Measurements from ENCODE around the gene AP1S3.

Gene AP1S3

DNA sequence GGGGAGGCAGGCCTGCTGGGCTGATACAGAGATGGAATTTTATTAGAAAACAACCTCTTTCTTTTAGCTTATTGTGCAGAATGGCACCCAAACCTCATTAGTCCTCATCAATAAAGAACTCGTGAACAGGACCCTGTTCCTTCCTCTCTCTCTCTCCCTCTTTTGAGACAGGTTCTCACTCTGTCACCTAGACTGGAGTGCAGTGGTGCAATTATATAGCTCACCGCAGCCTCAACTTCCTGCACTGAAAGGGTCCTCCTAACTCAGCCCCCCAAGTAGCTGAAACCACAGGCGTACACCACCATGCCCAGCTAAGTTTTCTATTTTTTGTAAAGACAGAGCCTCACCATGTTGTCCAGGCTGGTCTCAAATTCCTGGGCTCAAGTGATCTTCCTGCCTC is 21.7 kb upstream of the AP1S3 start:
- TF ChIP-seq, protein P1, sequence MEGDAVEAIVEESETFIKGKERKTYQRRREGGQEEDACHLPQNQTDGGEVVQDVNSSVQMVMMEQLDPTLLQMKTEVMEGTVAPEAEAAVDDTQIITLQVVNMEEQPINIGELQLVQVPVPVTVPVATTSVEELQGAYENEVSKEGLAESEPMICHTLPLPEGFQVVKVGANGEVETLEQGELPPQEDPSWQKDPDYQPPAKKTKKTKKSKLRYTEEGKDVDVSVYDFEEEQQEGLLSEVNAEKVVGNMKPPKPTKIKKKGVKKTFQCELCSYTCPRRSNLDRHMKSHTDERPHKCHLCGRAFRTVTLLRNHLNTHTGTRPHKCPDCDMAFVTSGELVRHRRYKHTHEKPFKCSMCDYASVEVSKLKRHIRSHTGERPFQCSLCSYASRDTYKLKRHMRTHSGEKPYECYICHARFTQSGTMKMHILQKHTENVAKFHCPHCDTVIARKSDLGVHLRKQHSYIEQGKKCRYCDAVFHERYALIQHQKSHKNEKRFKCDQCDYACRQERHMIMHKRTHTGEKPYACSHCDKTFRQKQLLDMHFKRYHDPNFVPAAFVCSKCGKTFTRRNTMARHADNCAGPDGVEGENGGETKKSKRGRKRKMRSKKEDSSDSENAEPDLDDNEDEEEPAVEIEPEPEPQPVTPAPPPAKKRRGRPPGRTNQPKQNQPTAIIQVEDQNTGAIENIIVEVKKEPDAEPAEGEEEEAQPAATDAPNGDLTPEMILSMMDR (IDR thresholded peaks at IDR 0.05): no peak
- Histone ChIP-seq H3K4me3 (no peak overlapping the region), H3K27me3 (no peaks in the 10 kb centered on the region), H3K27ac (no peak overlapping the region), H3K36me3 (peaks cover 0 to 11% (median 4%) of the 10 kb centered on the region in 3 donors), H3K9me3 (no peaks in the 10 kb centered on the region), H3K4me1 (no peaks in the 10 kb centered on the region)
- intact Hi-C loops (cut with DNase I; ENCODE audit: low total_unique reads): no loop called here
- DNase-seq: no peak

DNA sequence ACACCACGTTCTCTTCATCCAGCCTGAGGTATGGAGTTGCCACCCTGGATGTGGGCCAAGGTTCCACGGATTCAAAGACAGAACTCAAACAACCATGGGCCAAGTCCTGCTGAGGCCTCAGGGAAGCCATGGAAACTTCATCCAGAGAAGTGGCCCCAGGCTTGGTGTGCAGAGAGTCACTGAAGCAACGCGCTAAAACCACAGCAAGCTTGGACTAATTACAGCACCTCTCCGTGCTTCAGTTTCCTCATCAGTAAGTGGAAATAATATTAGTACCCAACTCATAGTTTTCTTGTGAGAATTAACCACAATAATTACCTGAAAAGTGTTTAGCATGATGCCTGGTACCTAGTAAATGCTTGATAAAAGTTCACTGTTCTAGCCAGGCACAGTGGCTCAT is 19.2 kb upstream of the AP1S3 start:
- no peaks in the 10 kb centered on the region for H3K27me3 ChIP-seq
- no peak overlapping the region for H3K4me3 ChIP-seq
- H3K9me3 ChIP-seq: no peaks in the 10 kb centered on the region
- TF ChIP-seq, protein P1 (IDR thresholded peaks at IDR 0.05): no peak
- H3K4me1 ChIP-seq: no peaks in the 10 kb centered on the region
- DNase-seq: no peak
- H3K27ac ChIP-seq: no peak overlapping the region
- peaks cover 9 to 26% (median 11%) of the 10 kb centered on the region in 3 donors for H3K36me3 ChIP-seq
- intact Hi-C loops (cut with DNase I; ENCODE audit: low total_unique reads): no loop called here

DNA sequence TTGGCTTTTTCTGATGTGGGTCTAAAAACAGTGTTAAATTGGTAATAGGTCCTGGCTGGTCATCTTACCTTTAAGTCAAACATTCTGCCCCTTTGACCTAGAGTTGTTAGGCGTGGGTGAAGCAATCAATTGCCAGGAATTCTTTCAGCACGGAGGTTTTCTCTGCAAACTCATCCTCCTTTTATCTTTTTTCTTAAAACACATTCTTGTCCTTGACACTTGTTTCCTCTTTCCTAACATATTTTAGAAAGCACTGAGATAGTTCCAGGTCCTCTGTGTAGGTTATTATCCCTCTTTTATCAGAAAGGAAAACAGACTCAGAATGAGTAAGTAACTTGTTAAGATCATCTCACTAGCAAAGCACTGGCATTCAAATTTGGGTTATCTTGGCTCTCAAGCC is 18.6 kb upstream of the AP1S3 start:
- no peak overlapping the region for H3K27ac ChIP-seq
- TF ChIP-seq, protein P1 (IDR thresholded peaks at IDR 0.05): no peak
- H3K4me3 ChIP-seq: no peak overlapping the region
- no peaks in the 10 kb centered on the region for H3K9me3 ChIP-seq
- H3K27me3 ChIP-seq: no peaks in the 10 kb centered on the region
- H3K4me1 ChIP-seq: no peaks in the 10 kb centered on the region
- peaks cover 9 to 27% (median 12%) of the 10 kb centered on the region in 3 donors for H3K36me3 ChIP-seq
- no peak for DNase-seq
- intact Hi-C loops (cut with DNase I; ENCODE audit: low total_unique reads): no loop called here

DNA sequence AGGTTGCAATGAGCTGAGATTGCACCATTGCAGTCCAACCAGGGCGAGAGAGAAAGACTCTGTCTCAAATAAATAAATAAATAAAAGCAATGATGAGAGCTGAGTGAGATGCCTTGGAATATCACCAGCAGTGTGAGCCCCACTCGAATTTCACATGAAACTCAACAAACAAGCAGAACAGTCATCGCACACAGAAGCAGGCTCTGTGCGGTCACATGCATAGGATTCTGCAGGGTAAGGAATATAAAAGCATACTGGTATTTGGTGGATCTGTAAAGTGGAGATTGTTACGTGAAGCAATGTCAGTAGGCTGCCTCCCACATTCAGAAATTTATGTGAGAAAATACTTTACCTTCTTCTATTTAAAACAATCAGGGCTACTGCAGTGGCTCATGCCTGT is 18.0 kb upstream of the AP1S3 start:
- H3K4me1 ChIP-seq: no peaks in the 10 kb centered on the region
- TF ChIP-seq, protein P1 (IDR thresholded peaks at IDR 0.05): no peak
- no peaks in the 10 kb centered on the region for H3K9me3 ChIP-seq
- H3K36me3 ChIP-seq: peaks cover 9 to 33% (median 12%) of the 10 kb centered on the region in 3 donors
- intact Hi-C loops (cut with DNase I; ENCODE audit: low total_unique reads): no loop called here
- H3K4me3 ChIP-seq: no peak overlapping the region
- no peak overlapping the region for H3K27ac ChIP-seq
- no peaks in the 10 kb centered on the region for H3K27me3 ChIP-seq
- no peak for DNase-seq

DNA sequence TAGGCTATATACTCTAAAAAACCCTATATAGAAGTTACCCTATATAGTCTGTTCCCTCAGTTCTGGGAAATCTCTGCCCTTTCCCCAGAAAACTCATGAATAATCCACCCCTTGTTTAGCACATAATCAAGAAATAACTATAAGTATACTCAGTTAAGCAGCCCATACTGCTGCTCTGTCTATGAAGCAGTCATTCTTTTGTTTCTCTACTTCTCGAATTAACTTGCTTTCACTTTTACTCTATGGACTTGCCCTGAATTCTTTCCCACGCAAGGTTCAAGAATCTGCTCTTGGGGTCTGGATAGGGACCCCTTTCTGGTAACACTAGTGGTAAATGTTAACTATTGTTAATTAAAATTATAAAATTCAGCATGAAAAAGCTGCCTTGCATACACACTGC is 17.4 kb upstream of the AP1S3 start:
- Histone ChIP-seq H3K27ac (no peak overlapping the region), H3K4me1 (no peaks in the 10 kb centered on the region), H3K9me3 (no peaks in the 10 kb centered on the region), H3K4me3 (no peak overlapping the region), H3K27me3 (no peaks in the 10 kb centered on the region), H3K36me3 (peaks cover 9 to 40% (median 12%) of the 10 kb centered on the region in 3 donors)
- DNase-seq: no peak
- TF ChIP-seq, protein P1 (IDR thresholded peaks at IDR 0.05): no peak
- intact Hi-C loops (cut with DNase I; ENCODE audit: low total_unique reads): no loop called here

DNA sequence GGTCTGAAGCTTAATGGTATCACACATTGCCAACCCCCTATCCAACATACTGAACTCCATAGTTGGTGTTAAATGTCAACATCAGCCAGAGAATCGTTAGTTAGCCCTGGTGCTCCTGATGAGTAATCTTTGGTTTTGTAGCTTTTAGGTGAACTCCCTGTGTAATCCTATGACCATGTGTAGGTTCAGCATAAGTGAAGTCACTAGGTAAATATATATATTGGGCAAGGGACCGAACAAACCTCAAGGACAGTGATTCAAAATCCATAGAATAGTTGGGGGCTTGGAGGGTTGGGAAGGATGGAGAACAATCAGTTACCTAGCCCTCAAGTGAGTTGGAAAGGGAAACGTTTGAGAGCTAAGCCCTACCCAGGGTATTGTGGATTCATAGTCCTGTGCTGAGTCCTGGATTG is 16.0 kb upstream of the AP1S3 start:
- no peak for DNase-seq
- Histone ChIP-seq H3K27me3 (no peaks in the 10 kb centered on the region), H3K36me3 (peaks cover 9 to 43% (median 12%) of the 10 kb centered on the region in 3 donors), H3K4me3 (no peak overlapping the region), H3K4me1 (no peaks in the 10 kb centered on the region), H3K27ac (no peak overlapping the region), H3K9me3 (no peaks in the 10 kb centered on the region)
- TF ChIP-seq, protein P1 (IDR thresholded peaks at IDR 0.05): no peak
- intact Hi-C loops (cut with DNase I; ENCODE audit: low total_unique reads): no loop called here
